Skeletal muscle cell (primary cell): ENCODE measurements around the gene MYCT1.
A peak's percentile ranks its signal among the peaks of the same experiment; 100 is the strongest.

Experiments
- DNase-seq: peaks from one replicate; pipeline ENCODE4 v3.0.0-alpha.2; 2010; ENCODE audit warnings: low read depth
- H3K4me3 ChIP-seq: 2 replicates; pipeline ENCODE4 v1.5.1; 2011; ENCODE audit warnings: low read depth, mild to moderate bottlenecking, control low read depth, low read length, moderate library complexity

MYCT1 gene

DNA sequence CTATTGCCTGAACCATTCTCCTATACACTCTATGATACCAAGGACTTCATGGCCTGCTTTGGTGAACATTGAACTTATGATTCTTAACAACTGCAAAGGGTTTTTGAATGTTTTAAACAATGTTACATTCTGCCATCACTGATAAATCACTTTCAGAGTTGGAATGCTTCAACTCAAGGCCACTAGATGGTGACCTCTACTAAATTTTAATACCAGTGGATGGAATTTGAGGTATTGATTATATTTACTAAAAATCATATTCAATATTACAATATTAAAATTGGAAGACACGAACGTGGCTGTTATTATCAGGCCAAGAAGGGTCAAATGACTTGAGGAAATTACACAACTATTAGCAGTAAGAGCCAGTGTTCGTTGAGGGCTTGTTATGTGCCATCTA, 18.6 kb downstream of the MYCT1 start:
- DNase-seq = no peak

DNA sequence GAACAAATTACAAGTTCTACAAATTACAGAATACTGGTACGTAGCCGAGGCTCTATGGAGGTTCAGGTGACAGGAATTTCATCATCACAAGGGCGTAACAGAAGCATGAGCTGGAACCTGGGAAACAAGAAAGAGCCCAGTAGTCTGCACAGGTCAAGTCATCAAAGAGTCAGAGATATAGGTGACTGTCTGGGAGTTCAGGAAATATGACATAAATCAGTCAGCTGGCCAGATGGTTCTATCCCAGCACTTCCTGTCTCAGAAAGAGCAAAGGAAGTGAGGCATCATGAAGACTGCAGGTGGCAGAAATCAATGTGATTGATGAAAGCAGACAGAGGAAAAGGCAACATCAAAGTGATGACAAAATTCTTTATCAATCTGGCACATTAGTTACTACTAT, 23.3 kb downstream of the MYCT1 start:
- DNase-seq = no peak

More for the DNA sequence above, 18.6 kb downstream of the MYCT1 start:
- no peak overlapping the region for H3K4me3 ChIP-seq

GRCh38 chr6:152721956-152722355, 24.3 kb downstream of the MYCT1 start:
- H3K4me3 ChIP-seq = no peak overlapping the region
- no peak for DNase-seq

More for the DNA sequence above, 23.3 kb downstream of the MYCT1 start:
- H3K4me3 ChIP-seq = no peak overlapping the region

DNA sequence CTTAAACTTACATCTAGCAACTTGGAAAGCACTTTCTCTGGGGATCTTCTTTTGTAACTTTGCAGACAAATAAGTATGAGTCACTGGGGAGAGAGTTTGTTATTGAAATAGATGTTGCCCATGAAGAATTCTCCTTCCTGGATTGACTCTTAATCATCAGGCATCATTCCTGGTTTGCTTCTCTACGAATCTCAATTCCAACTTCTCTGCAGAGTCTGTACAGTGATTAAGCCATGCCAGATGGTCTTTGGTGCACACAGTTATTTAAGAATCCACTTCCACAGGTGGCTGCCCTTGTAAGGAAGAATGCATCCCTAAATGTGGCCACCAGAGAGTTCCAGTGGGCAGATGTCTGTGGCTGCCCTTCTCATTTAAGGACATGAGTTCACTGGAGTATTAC, 25.7 kb downstream of the MYCT1 start:
- peak; percentile 75 for DNase-seq
- H3K4me3 ChIP-seq = no peak overlapping the region

DNA sequence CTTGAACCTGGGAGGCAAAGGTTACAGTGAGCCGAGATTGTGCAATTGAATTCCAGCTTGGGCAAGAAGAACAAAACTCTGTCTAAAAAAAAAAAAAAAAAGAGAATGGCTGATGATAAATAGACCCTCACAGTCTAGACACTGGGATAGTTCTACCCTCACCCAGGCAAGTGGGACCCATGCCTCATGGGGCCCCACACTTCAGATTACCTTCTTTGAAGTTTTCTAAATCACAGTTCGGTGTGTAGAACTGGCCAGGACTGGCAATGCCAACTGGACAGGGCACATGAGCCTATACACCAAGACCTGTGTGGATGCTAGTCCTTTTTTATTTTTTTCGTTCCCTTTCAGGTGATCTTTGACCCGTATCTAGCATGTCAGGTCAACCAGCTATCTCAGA, 28.6 kb downstream of the MYCT1 start:
- no peak for DNase-seq

GRCh38 chr6:152727507-152727906, 29.8 kb downstream of the MYCT1 start:
- no peak overlapping the region for H3K4me3 ChIP-seq
- no peak for DNase-seq

More for the DNA sequence above, 28.6 kb downstream of the MYCT1 start:
- H3K4me3 ChIP-seq = no peak overlapping the region

DNA sequence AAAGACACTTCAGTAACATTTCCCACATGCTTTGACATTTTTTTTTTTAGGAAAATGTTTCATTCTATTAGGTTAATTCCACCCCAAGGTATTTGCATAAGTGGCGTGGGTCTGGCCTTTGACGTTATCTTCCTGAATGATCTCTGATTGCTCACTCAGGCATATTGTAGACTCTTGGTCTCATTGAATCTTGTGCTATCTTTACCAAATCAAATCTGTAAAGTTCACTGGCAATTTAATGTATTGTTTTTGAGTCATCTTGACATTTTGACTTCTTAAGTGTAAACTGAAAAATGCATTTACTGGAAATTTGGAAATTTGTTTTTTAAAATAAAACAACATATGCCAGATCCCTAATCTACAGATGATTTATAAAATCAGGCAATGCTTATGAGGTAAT, 36.9 kb downstream of the MYCT1 start:
- DNase-seq = no peak
- H3K4me3 ChIP-seq = no peak overlapping the region

DNA sequence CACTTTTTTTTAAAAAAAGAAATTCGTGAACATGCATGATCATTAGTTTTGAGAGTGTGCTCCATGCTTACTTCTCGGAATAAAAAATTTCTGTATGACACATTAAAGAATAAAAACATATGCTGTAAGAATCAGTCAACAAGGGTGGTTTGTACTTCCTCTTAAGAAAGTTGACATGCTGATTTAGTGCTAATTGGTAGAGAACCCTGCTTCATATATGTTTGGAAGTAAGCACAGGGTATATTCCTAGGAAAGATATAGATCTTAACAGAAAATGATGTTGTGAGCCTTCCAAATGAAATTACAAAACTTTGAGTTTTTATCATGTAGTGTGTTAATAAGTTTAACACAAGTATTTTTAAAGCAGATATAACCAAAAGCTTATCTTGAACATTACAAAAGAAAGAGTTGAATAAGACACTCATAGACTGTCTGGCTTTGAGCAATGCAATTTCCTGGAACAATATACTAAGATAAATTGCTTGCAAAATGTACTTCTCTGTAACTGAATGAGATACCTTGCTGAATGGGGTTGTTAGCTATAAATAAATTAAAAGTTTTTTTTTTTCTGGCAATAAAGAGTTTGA, 39.1 kb downstream of the MYCT1 start:
- no peak overlapping the region for H3K4me3 ChIP-seq
- no peak for DNase-seq

DNA sequence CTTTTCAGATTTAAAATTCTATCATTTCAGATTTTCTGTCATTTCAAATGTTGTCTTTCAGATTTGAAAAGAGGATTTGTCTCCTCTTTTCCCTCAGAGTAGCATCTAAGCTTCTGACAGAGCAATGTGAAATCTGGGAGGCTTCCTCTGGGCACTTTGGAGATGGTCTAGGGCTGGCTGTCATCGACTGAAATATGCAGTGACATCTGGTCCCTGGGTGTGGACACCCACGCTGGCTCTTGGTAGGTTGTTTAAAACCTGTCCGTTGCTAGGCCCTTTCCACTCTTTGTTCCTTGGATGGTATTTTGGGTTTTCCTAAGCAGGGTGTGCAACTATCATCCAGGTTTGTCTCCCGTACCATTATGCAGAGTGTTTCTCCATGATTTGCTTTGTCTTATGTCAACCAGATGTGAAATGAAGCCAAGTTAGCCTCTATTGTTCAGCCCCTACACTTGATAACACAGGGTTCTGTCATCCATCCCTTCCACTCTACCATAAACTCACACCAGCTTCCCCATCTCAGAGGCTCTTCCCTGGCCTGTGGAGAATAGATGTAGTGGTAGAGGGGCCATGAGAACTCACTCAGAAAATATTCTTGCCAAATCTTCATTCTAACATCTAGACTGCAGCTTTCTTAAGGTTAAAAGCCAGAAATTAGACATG, 47.9 kb downstream of the MYCT1 start:
- H3K4me3 ChIP-seq = no peak overlapping the region
- no peak for DNase-seq

DNA sequence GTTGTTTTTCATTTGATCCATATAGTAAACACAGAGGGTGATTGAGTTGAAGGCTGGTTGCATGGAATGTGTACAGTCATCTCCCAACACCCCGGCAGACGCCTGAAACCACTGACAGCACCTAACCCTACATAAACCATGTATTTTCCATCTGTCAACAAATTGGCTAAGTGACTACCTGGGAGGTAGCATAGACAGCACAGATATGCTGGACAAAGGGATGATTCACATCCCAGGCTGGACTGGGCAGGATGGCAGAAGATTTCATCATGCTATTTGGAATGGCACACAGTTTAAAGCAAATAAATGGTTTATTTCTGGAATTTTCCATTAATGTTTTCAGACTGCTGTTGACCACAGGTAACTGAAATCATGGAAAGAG, 48.5 kb downstream of the MYCT1 start:
- DNase-seq = peak; percentile 81
- no peak overlapping the region for H3K4me3 ChIP-seq

- no peak overlapping the region for H3K4me3 ChIP-seq
- no peak for DNase-seq
Measured at GRCh38 chr6:152748843-152749242, 51.1 kb downstream of the MYCT1 start.

DNA sequence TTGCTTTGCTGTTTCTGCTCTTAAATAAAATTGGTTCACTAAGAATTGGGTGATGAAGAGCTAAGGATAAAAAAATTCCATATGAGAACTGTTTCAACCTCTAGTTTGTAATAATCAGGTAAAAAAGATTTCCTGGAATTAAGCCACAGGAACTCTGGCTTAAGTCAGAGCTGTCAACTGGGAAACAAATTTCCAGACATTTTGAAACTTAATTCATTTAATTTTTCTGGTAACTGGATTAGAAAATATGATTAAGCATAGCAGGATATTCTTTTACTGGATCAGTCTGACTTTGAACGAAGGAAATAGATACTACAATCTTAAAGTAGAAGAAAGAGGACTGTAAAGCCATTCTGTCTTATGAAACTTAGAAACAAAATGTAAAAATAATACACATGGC, 51.6 kb downstream of the MYCT1 start:
- DNase-seq = no peak
- no peak overlapping the region for H3K4me3 ChIP-seq

GRCh38 chr6:152750694-152751093, 53.0 kb downstream of the MYCT1 start, which contains the start of gene VIP:
Gene VIP, plus strand, starts transcription at chr6:152750797. Its CDS starts 1,381 bp downstream, at chr6:152752178.
- H3K4me3 ChIP-seq = no peak within 1 kb of the TSS
- DNase-seq = no peak

GRCh38 chr6:152765331-152765730, 67.6 kb downstream of the MYCT1 start:
- no peak for DNase-seq

GRCh38 chr6:152769159-152769558, 71.5 kb downstream of the MYCT1 start:
- H3K4me3 ChIP-seq = no peak overlapping the region
- no peak for DNase-seq

More at GRCh38 chr6:152765331-152765730, 67.6 kb downstream of the MYCT1 start:
- no peak overlapping the region for H3K4me3 ChIP-seq

DNA sequence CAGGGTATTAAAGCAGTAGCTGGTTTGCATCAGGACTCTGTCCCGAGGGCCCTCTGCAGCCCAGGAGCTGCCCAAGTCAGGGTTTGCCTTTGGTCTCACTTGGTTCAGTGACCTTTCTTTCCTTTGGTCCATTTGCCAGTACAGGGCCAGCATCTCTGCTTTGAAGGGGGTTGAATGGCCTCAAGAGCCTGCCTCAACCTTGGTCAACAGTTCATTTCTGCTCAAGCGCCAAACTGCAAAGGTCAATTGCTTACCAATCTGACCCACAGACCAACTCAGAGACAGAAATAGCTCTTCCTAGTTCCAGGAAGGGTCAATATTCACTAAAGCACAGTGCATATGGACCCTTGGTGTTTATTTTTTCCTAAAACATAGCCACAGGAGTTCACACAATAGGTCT, 72.3 kb downstream of the MYCT1 start:
- no peak overlapping the region for H3K4me3 ChIP-seq
- no peak for DNase-seq

DNA sequence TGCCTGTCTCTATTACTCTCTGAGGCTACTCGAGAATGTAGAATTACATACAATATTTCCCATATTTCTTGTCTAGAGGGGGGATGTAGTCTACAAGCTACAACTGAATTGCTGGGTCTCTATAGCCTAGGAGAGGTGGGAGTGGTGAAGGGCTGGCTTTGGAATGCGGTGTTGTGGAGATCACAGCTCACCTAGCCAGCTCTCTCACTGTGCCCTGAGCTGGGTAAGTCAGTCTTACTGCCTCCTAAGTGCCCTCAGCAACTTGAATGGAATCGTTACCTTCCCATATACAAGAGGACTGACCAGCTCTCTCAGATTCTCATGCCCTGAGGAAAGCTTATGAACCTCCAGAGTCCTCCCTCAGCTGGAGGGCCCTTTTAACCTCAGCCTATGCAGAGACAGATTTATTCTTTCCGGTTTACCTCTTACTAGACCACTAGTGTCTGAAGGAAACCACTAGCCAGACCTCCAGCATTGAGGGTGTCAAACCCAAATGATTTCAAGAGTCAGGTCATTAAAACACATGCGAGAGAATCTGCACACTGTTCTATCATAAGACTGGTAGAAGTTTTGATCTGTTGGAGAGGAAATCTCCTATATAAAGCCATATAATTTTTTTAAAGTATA, 73.5 kb downstream of the MYCT1 start:
- DNase-seq = no peak
- H3K4me3 ChIP-seq = no peak overlapping the region
